GM19099 (cell line): ENCODE data around the gene ZNF202.

ENCODE experiments used
- POLR2A ChIP-seq: IDR thresholded peaks from 3 replicates; pipeline ENCODE4 v1.6.1; 2011; ENCODE audit warnings: low read depth; ENCODE audit not compliant: insufficient read length; ENCODE audit errors: extremely low read depth

The ZNF202 gene

GRCh38 chr11:123702696-123703095 is 38.8 kb downstream of the ZNF202 start:
- no peak for TF ChIP-seq POLR2A

GRCh38 chr11:123702139-123702538 is 39.3 kb downstream of the ZNF202 start:
- TF ChIP-seq POLR2A, result no peak

- TF ChIP-seq POLR2A, result no peak
These were observed 40.7 kb downstream of the ZNF202 start for GRCh38 chr11:123700772-123701171.

DNA sequence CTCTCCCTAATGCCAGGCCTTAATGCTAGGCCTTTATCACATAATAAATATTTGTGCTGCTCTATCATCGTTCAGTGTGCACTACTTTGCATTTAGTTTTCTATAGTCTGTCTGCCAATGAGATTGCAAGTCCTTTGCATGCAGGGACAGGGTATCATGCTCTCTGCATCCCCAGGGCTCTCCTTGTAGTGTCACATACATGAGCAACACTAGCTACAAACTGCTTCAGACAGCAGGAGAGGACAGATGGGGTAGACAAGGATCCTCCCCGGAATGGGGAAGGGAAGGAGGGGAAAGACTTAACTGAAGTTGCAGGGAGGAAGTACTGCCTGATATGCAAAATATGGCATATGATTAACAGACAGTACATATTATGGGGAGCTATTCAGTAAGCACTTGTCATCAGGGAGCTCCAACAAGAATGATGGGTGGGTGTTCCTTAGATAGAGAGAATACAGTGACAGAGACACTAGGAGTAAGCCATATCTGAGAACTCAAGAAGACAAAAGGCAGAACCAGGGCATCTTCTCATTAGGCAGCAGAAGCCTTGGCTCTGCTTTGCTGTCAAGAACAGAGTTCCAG is 42.8 kb downstream of the ZNF202 start:
- no peak for TF ChIP-seq POLR2A

GRCh38 chr11:123696183-123696582 is 45.3 kb downstream of the ZNF202 start:
- TF ChIP-seq POLR2A, result no peak

DNA sequence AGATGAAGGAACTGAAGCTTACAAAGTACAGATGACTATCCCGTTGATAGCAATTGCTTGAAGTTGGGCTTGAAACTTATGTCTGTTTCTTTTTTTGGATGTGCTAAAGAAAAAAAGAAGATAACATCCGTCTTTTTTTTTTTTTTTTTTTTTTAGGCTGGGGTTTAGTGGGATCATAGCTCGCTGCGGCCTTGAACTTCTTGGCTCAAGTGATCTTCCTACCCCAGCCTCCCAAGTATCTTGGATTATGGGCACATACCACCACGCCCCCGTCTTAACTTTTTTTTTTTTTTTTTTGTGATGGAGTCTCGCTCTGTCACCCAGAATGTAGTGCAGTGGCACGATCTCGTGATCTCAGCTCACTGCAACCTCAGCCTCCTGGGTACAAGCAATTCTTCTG is 46.2 kb downstream of the ZNF202 start:
- TF ChIP-seq POLR2A, result no peak

DNA sequence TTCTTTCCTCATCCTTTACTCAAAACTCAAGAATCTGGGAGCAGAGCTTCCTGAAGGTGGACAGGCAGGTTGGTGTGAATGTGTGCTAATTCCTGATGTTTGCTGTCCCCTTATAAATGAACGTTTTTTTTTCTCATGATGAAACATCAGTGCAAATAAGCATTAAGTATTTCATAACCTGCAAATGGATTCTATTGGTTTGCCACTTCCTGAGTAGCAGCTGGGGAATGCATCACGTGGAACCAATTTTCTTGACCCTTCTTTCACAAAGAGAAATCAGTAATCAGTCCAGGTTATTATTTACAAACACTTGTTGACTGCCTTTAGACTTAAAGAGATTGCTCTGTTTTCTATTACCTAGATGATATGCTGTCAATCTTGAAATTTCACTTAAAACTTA is 46.9 kb downstream of the ZNF202 start:
- no peak for TF ChIP-seq POLR2A

DNA sequence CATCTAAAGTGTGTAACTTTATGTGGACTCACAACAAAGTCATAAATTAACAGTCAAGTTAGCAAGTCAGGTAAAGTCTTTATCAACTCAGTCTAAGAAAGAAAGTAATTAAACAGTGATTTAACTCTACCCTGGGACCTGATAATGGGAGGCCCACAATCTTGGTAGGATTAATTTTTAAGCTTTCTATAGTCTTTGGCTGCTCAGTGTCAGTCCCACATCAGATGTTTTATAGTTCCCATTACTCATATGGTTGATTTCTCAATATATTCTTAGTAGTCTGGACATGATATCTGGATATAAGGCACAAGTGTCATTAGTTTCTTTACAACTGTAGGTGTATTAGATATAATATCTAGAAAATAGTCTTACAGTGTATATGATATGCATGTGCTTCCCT is 48.5 kb downstream of the ZNF202 start:
- no peak for TF ChIP-seq POLR2A

GRCh38 chr11:123690485-123690884 is 51.0 kb downstream of the ZNF202 start:
- TF ChIP-seq POLR2A, result no peak

DNA sequence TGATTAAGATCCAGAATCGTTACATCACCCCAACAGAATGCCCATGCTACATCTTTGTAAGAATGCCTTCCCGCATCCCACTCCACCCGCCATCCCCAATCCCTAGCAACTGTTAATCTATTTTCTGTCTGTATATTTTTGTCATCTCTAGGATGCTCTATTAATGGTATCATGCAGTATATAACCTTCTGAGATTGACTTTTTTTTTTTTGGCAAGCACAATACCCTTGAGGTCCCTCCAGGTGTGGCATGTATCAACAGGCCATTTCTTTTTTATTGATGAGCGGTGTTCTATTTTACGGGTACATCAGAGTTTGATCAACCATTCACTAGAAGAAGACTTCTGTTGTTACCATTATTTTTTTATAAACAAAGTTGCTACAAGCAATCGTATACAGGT is 56.9 kb downstream of the ZNF202 start:
- no peak for TF ChIP-seq POLR2A

DNA sequence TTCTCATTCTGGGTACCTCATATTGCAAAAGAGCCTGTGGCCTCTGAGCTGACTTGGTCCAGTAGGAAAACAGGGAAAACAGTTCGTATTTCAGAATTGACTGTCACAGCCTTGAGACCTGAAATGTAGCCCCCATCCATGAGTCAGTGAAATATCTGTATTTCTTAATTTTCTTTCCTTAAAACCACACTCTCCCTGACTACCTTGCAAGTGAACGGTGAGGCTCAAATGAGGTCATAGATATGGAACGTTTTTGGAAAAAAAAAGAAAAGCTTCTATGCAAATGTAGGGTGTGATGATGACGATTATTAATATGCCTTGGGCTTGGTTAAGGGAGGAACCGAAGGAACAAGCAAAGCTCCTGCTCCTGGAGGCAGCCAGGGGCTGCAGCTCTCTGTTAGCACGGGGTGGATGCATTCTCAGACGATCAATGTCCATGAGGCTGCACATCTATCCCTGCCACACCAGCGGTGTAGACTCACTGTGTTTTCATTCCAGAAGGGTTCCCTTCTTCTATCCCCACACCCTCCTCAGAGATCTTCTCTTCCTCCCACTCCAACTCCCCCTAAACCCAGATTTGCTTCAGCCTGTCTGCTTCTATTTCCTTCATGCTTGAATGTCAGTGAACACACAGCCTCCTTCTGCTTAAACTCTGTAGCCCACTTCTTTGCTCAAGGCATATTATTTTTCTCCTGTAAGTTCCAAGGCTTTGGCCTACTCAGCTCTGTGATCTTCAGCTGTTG is 57.9 kb downstream of the ZNF202 start:
- TF ChIP-seq POLR2A, result no peak

- TF ChIP-seq POLR2A, result no peak
These were observed 58.6 kb downstream of the ZNF202 start for GRCh38 chr11:123682696-123683410.

- no peak for TF ChIP-seq POLR2A
These were observed 60.4 kb downstream of the ZNF202 start for GRCh38 chr11:123681030-123681429.

GRCh38 chr11:123678246-123678645 is 63.2 kb downstream of the ZNF202 start:
- TF ChIP-seq POLR2A, result no peak

DNA sequence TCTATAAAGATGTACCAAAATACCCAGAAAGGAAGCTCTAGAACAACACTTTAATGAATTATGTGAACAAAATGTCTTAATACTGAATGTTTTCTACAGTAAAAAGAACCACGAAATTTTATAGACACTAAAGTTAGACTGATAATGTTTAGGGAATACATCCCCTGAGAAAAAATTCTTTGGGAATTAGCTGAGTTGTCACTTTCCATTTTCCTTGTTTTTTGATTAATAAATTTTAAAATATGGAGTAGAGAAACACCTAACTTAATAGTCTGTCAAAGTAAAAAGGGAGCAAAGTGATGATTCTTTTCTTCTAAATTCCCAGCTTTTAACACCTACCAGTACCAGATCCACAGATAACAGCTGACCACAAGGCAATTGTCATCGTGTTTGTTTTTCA is 64.0 kb downstream of the ZNF202 start:
- no peak for TF ChIP-seq POLR2A

DNA sequence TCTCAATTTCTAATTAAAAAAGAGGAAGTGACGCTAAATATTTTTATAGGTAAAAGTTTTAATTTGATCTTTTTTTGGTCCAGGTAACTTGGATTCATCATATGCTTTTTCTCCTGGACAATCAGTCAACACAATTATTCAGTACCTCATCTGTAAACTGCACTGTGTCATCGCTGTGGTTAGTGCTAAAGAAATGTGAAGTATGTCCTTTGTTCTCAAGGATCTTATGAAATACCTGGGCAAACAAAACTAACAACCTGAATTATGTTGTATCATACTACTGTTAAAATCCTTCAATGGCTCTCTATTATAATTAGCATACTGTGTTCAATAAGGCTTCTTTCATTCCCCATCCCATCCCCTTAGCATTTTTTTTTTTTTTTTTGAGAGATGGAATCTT is 67.2 kb downstream of the ZNF202 start:
- TF ChIP-seq POLR2A, result no peak
